GM12865 (cell line): ENCODE data around the gene MYADML2.

ENCODE experiments used
- DNase-seq: peaks from one replicate; pipeline ENCODE4 v3.0.0; 2010; ENCODE audit warnings: low read depth
- H3K4me3 ChIP-seq: 2 replicates; pipeline ENCODE4 v1.5.1; 2011; ENCODE audit warnings: mild to moderate bottlenecking, low read depth, low read length, control low read depth
- TF ChIP-seq, protein P1 (sequence below): IDR thresholded peaks from 2 replicates; pipeline ENCODE4 v1.5.1; 2011; ENCODE audit warnings: low read length, control low read depth, low read depth, inconsistent platforms; ENCODE audit not compliant: insufficient read depth; ENCODE audit errors: missing control alignments

MYADML2 gene

DNA sequence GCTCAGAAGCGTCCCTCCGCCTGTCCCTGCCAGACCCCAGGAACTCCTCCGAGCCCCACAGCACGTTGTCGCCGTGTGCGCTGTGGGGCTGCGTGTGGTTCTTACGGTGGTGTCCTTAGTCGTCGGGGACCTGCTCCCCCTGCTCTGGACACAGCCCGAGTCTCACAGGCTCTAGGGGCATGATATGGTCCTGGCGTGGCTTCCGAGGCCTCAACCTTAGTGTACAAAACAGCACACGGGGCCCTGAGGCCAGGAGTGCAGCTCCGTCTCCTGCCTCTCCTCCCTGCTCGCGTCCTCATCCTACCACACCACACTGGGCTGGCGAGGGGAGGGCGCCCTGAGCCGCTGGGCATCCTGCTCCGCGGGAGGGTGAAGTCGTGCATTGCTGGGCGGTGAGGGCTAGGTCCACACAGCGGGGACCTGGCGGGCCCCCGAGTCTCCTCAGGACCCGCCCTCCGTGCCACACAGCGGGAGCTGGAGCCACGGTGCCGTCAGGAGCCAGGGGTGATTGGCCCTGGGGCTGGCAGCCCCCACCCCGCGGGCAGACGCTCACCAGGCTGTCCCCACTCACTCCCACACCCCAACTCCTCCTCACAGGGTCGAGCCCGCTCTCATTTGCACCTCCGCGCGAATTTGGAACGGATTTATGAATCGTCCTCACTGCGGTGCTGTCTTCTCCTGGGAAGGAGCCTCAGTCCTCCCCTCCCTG, 18.3 kb downstream of the MYADML2 start:
- DNase-seq = no peak
- TF ChIP-seq, protein P1, sequence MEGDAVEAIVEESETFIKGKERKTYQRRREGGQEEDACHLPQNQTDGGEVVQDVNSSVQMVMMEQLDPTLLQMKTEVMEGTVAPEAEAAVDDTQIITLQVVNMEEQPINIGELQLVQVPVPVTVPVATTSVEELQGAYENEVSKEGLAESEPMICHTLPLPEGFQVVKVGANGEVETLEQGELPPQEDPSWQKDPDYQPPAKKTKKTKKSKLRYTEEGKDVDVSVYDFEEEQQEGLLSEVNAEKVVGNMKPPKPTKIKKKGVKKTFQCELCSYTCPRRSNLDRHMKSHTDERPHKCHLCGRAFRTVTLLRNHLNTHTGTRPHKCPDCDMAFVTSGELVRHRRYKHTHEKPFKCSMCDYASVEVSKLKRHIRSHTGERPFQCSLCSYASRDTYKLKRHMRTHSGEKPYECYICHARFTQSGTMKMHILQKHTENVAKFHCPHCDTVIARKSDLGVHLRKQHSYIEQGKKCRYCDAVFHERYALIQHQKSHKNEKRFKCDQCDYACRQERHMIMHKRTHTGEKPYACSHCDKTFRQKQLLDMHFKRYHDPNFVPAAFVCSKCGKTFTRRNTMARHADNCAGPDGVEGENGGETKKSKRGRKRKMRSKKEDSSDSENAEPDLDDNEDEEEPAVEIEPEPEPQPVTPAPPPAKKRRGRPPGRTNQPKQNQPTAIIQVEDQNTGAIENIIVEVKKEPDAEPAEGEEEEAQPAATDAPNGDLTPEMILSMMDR = no peak
- peak overlapping the region; percentile 62 for H3K4me3 ChIP-seq

DNA sequence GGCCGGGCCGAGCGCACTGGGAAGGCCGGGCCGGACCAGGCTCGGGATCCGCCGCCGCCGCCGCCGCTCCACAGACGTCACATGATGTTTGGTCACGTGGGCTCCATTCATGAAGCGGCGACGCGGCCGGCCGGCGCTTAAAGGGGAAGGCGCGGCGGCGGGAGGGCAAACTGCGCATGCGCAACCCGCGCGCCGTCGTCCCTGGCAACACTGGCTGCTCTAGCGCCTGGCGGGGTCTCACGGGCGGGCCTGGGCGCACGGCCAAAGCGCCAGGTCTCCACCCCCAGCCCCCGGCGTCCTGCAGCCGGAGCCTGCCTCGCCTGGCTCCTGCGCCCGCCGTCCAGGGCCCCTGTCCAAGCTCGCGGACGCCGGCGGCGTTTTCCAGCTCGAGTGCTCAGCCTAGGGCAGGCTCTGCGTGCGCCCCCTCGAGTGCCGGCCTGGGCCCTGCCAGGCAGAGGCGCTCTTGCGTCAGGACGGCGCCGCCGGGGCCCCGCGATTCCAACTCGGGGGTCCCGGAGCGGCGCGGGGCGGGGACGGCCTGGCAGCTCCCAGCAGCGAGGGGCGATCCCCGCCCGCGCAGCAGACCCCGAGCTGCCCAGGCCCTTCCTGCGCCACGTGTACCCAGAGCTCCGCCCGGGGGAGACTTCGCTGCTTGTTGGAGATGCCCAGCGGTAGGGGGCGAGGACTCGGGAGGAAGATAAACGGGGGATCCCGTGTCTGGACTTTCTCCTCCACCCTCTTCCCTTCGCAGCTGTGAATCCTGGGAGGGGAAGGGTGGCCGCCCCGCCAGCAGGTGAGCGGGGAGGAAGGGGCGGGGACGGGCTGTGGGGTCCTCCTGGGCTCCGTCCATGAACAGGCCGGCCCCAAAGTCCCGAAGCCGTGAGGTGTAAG, 19.1 kb downstream of the MYADML2 start, which contains the start of gene MAFG:
MAFG (minus strand) TSS at position 83 of the 891 bp plus-strand sequence. CDS start 4,550 bp downstream, outside the sequence.
- H3K4me3 ChIP-seq = peak within 1 kb of the TSS; percentile 90
- peak; percentile 96 for DNase-seq
- TF ChIP-seq, protein P1 = peak; percentile 30

DNA sequence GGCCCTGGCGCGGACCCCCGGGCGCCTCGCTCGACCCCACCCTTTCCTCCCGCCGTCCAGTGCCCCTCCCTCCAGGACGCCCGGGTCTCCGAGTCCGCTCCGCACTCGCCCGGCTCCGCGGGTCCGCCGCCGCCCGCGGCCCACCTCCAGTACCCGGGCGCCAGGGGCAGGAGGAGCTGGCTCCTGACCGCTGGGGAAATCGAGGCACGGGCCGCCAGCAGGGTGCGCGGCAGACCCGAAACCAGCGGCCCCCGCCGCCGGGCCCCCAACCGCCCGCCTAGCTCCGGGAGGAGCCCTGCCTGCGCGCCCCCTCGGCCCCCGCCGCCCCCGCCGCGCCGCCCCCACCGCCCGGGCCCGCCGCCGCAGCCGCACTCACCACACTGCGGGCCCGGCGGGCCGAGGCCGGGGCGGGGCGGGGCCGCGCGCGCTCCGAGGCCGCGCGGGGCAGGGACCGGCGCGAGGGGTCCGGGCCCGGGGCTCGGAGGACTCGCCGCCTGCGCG, 19.8 kb downstream of the MYADML2 start:
- peak overlapping the region; percentile 90 for H3K4me3 ChIP-seq
- TF ChIP-seq, protein P1 = no peak
- no peak for DNase-seq

DNA sequence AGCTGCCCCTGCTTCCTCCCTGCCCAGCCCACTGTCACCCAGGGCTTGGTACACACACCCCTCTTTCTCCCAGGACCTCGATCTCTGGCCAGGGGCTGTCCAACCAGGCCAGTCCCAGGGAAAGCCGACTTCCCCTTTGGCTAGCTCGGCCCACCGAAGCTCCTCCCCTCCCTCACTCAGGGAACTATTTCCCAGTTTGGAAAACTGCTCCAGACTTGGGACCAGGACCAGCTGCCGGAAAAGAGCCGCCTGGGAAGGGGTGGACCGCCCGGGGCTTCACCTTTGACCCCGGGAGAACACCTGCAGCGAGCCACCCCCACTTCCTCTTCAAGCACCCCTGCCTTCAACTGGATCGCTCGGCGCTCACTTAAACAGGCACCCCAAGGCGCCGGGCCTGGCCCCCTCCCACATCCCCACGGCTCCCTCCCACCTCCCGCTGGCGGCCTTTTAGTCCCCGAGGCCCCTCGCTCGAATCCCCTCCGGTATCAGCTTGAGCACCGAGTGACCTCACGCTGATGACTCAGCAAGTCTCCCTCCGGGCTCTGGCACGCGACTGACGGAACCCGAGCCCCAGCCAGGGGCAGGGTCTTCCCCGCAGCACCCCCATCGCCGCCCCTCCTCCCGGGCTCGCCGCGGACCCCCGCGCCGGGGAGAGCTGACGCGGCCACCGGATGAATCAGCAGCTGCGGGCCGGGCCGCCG, 20.4 kb downstream of the MYADML2 start:
- peak overlapping the region; percentile 90 for H3K4me3 ChIP-seq
- TF ChIP-seq, protein P1 = no peak
- peak; percentile 64 for DNase-seq

DNA sequence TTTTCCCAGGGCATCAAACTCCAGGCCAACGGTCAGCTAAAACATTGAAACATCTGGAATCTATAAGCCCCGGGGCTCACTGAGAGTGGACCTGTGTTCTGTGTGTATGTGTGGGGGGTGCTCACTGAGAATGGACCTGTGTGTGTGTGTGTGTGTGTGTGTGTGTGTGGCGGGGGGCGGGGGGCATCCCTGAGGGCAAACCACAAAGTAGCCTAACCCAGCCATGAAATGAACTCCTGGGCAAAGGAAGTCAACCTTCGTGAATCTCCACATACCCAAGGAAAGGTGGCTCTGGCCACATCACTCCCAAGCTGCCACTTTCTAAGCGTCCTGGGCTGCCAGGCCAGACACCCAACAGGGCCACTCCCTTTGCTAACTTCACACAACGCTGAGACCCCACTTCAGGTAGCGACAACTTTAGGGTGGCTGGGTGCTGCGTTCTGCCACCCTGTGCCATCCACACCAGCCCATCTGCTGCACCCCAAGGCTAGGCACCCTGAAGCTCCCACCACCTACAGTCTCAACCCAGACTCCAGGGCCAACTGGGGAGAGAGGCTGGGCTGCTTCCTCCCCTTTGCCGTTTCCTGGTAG, 21.1 kb downstream of the MYADML2 start:
- H3K4me3 ChIP-seq = peak overlapping the region; percentile 90
- no peak for DNase-seq
- TF ChIP-seq, protein P1 = no peak
